WTC11 (cell line): ENCODE measurements around the gene TAAR8. TPM values are rescaled to one million over a fixed set of nuclear protein-coding genes. Genes with fewer than 3 reads are reported as not detected.

ENCODE experiments used
- ATAC-seq: fragments of 200-7000 bp; cut with Tn5 transposase; 2 replicates; pipeline ENCODE4 v1.10.0; 2021; ENCODE audit warnings: mild to moderate bottlenecking, moderate library complexity
- CTCF ChIA-PET: fragments of 300-600 bp; sonication (Branson Sonifier 250); formaldehyde crosslinking; loops from one replicate; lab custom pipeline; 2021; ENCODE audit warnings: antibody characterized with exemption; lab: Charles Lee
- POLR2A ChIA-PET: fragments of 350-600 bp; sonication (Branson Sonifier 250); formaldehyde crosslinking; loops from one replicate; lab custom pipeline; 2021; ENCODE audit warnings: antibody characterized with exemption; lab: Charles Lee
- DNase-seq: peaks from one replicate; pipeline ENCODE4 v3.0.0; 2021; ENCODE audit warnings: low spot score
- H3K27ac Mint-ChIP-seq: 2 replicates; pipeline ENCODE4 v1.8.0; 2021; ENCODE audit warnings: mixed read lengths
- H3K27me3 Mint-ChIP-seq: 2 replicates; pipeline ENCODE4 v1.8.0; 2021; ENCODE audit warnings: low read depth, mild to moderate bottlenecking, moderate library complexity, mixed read lengths
- H3K36me3 Mint-ChIP-seq: 2 replicates; pipeline ENCODE4 v1.8.0; 2021; ENCODE audit warnings: mixed read lengths
- H3K4me1 Mint-ChIP-seq: 2 replicates; pipeline ENCODE4 v1.8.0; 2022; ENCODE audit warnings: mixed read lengths
- H3K4me3 Mint-ChIP-seq: 2 replicates; pipeline ENCODE4 v1.8.0; 2021; ENCODE audit warnings: mild to moderate bottlenecking, moderate library complexity, mixed read lengths
- H3K9me3 Mint-ChIP-seq: 2 replicates; pipeline ENCODE4 v1.8.0; 2021; ENCODE audit warnings: mixed read lengths
- ELF4 ChIP-seq: sonication (generic); formaldehyde crosslinking; IDR thresholded peaks from 2 replicates; pipeline ENCODE4 v1.8.1; 2022; ENCODE audit warnings: low read depth, mild to moderate bottlenecking, moderate library complexity, missing genetic modification reagents
- FOXP1 ChIP-seq: sonication (generic); formaldehyde crosslinking; IDR thresholded peaks from 2 replicates; pipeline ENCODE4 v1.8.0; 2022; ENCODE audit warnings: missing genetic modification reagents, mild to moderate bottlenecking, moderate library complexity, borderline replicate concordance
- IRF2 ChIP-seq: sonication (generic); formaldehyde crosslinking; IDR thresholded peaks from 2 replicates; pipeline ENCODE4 v1.8.0; 2022; ENCODE audit warnings: low read depth, missing genetic modification reagents, borderline replicate concordance
- JAZF1 ChIP-seq: fragments of 250-450 bp; sonication (Bioruptor Pico); IDR thresholded peaks from 2 replicates; pipeline ENCODE4 v1.9.0; 2021; ENCODE audit warnings: moderate library complexity, mild to moderate bottlenecking, inconsistent platforms
- KAT7 ChIP-seq: sonication (generic); formaldehyde crosslinking; IDR thresholded peaks from 2 replicates; pipeline ENCODE4 v1.8.1; 2023; ENCODE audit warnings: missing genetic modification reagents, mild to moderate bottlenecking, borderline replicate concordance
- NFATC4 ChIP-seq: fragments of 250-450 bp; sonication (Bioruptor Pico); IDR thresholded peaks from 2 replicates; pipeline ENCODE4 v1.9.0; 2021; ENCODE audit warnings: mild to moderate bottlenecking
- NR2C2 ChIP-seq: sonication (generic); formaldehyde crosslinking; IDR thresholded peaks from 2 replicates; pipeline ENCODE4 v1.8.0; 2022; ENCODE audit warnings: mild to moderate bottlenecking, missing genetic modification reagents
- OVOL2 ChIP-seq: fragments of 250-450 bp; sonication (Bioruptor Pico); IDR thresholded peaks from 2 replicates; pipeline ENCODE4 v1.9.0; 2021; ENCODE audit warnings: mild to moderate bottlenecking, borderline replicate concordance
- SMAD3 ChIP-seq: sonication (generic); formaldehyde crosslinking; IDR thresholded peaks from 2 replicates; pipeline ENCODE4 v1.8.0; 2022; ENCODE audit warnings: missing genetic modification reagents, mild to moderate bottlenecking, borderline replicate concordance
- ZBTB21 ChIP-seq: sonication (generic); formaldehyde crosslinking; IDR thresholded peaks from 2 replicates; pipeline ENCODE4 v1.8.1; 2023; ENCODE audit warnings: mild to moderate bottlenecking, missing genetic modification reagents, borderline replicate concordance
- ZNF263 ChIP-seq: sonication (generic); formaldehyde crosslinking; IDR thresholded peaks from 2 replicates; pipeline ENCODE4 v1.8.1; 2022; ENCODE audit warnings: low read depth, mild to moderate bottlenecking, moderate library complexity, missing genetic modification reagents
- total RNA-seq: library from RNA; stranded (reverse); gene quantifications from 3 replicates; pipeline ENCODE4 v1.2.3, GENCODE V29; 2021
- TF ChIP-seq, protein P1 (sequence below): fragments of 250-450 bp; sonication (Bioruptor Pico); IDR thresholded peaks from 2 replicates; pipeline ENCODE4 v1.9.0; 2021; ENCODE audit warnings: moderate library complexity, mild to moderate bottlenecking, inconsistent platforms, borderline replicate concordance
- TF ChIP-seq, protein P2 (sequence below): sonication (generic); formaldehyde crosslinking; conservative IDR thresholded peaks from 2 replicates; pipeline ENCODE4 v1.8.1; 2023; ENCODE audit warnings: mild to moderate bottlenecking, low read depth, missing genetic modification reagents, moderate library complexity
- TF ChIP-seq, protein P3 (sequence below): sonication (generic); formaldehyde crosslinking; IDR thresholded peaks from 2 replicates; pipeline ENCODE4 v1.8.1; 2022; ENCODE audit warnings: missing genetic modification reagents, borderline replicate concordance
- TF ChIP-seq, protein P4 (sequence below): sonication (generic); formaldehyde crosslinking; IDR thresholded peaks from 2 replicates; pipeline ENCODE4 v1.8.1; 2022; ENCODE audit warnings: mild to moderate bottlenecking, moderate library complexity, missing genetic modification reagents
- TF ChIP-seq, protein P5 (sequence below): sonication (generic); formaldehyde crosslinking; IDR thresholded peaks from 2 replicates; pipeline ENCODE4 v1.8.1; 2023; ENCODE audit warnings: mild to moderate bottlenecking, missing genetic modification reagents
- TF ChIP-seq, protein P6 (sequence below): sonication (generic); formaldehyde crosslinking; IDR thresholded peaks from 2 replicates; pipeline ENCODE4 v1.8.0; 2023; ENCODE audit warnings: mild to moderate bottlenecking, missing genetic modification reagents

Gene TAAR8
- total RNA-seq, 1 experiment from 2014 or later: not detected

DNA sequence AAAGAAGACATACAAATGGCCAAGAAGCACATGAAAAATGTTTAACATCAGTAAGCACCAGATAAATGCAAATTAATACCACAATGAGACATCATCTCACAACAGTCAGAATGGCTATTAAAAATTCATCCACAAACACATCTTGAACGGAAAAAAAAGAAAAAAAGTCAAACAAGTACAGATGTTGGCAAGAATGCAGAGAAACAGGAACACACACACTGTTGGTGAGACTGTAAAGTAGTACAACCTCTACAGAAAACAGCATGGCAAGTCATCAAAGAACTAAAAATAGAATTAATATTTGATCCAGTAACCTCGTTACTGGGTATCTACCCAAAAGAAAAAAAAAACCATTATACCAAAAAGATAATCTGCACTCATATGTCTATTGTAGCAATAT lies 46.0 kb upstream of the TAAR8 start:
- H3K27ac Mint-ChIP-seq: no peak overlapping the region
- no peak overlapping the region for H3K4me3 Mint-ChIP-seq
- no peak for ATAC-seq
- DNase-seq: no peak
- TF ChIP-seq, protein P1, sequence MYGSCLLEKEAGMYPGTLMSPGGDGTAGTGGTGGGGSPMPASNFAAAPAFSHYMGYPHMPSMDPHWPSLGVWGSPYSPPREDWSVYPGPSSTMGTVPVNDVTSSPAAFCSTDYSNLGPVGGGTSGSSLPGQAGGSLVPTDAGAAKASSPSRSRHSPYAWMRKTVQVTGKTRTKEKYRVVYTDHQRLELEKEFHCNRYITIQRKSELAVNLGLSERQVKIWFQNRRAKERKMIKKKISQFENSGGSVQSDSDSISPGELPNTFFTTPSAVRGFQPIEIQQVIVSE (CRISPR knock-in tag): no peak
- TF ChIP-seq NFATC4 (CRISPR knock-in tag) (no peak), ZBTB21 (CRISPR knock-in tag) (no peak), KAT7 (CRISPR knock-in tag) (no peak), JAZF1 (CRISPR knock-in tag) (no peak), OVOL2 (no peak), NR2C2 (CRISPR knock-in tag) (no peak), IRF2 (CRISPR knock-in tag) (no peak), ELF4 (no peak), SMAD3 (CRISPR knock-in tag) (no peak), ZNF263 (no peak), FOXP1 (CRISPR knock-in tag) (no peak)
- TF ChIP-seq, protein P2, sequence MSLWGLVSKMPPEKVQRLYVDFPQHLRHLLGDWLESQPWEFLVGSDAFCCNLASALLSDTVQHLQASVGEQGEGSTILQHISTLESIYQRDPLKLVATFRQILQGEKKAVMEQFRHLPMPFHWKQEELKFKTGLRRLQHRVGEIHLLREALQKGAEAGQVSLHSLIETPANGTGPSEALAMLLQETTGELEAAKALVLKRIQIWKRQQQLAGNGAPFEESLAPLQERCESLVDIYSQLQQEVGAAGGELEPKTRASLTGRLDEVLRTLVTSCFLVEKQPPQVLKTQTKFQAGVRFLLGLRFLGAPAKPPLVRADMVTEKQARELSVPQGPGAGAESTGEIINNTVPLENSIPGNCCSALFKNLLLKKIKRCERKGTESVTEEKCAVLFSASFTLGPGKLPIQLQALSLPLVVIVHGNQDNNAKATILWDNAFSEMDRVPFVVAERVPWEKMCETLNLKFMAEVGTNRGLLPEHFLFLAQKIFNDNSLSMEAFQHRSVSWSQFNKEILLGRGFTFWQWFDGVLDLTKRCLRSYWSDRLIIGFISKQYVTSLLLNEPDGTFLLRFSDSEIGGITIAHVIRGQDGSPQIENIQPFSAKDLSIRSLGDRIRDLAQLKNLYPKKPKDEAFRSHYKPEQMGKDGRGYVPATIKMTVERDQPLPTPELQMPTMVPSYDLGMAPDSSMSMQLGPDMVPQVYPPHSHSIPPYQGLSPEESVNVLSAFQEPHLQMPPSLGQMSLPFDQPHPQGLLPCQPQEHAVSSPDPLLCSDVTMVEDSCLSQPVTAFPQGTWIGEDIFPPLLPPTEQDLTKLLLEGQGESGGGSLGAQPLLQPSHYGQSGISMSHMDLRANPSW: no peak
- TF ChIP-seq, protein P3, sequence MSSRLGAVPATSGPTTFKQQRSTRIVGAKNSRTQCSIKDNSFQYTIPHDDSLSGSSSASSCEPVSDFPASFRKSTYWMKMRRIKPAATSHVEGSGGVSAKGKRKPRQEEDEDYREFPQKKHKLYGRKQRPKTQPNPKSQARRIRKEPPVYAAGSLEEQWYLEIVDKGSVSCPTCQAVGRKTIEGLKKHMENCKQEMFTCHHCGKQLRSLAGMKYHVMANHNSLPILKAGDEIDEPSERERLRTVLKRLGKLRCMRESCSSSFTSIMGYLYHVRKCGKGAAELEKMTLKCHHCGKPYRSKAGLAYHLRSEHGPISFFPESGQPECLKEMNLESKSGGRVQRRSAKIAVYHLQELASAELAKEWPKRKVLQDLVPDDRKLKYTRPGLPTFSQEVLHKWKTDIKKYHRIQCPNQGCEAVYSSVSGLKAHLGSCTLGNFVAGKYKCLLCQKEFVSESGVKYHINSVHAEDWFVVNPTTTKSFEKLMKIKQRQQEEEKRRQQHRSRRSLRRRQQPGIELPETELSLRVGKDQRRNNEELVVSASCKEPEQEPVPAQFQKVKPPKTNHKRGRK (CRISPR knock-in tag): no peak
- TF ChIP-seq, protein P4, sequence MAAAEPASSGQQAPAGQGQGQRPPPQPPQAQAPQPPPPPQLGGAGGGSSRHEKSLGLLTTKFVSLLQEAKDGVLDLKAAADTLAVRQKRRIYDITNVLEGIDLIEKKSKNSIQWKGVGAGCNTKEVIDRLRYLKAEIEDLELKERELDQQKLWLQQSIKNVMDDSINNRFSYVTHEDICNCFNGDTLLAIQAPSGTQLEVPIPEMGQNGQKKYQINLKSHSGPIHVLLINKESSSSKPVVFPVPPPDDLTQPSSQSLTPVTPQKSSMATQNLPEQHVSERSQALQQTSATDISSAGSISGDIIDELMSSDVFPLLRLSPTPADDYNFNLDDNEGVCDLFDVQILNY: no peak
- TF ChIP-seq, protein P5, sequence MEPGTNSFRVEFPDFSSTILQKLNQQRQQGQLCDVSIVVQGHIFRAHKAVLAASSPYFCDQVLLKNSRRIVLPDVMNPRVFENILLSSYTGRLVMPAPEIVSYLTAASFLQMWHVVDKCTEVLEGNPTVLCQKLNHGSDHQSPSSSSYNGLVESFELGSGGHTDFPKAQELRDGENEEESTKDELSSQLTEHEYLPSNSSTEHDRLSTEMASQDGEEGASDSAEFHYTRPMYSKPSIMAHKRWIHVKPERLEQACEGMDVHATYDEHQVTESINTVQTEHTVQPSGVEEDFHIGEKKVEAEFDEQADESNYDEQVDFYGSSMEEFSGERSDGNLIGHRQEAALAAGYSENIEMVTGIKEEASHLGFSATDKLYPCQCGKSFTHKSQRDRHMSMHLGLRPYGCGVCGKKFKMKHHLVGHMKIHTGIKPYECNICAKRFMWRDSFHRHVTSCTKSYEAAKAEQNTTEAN: no peak
- TF ChIP-seq, protein P6, sequence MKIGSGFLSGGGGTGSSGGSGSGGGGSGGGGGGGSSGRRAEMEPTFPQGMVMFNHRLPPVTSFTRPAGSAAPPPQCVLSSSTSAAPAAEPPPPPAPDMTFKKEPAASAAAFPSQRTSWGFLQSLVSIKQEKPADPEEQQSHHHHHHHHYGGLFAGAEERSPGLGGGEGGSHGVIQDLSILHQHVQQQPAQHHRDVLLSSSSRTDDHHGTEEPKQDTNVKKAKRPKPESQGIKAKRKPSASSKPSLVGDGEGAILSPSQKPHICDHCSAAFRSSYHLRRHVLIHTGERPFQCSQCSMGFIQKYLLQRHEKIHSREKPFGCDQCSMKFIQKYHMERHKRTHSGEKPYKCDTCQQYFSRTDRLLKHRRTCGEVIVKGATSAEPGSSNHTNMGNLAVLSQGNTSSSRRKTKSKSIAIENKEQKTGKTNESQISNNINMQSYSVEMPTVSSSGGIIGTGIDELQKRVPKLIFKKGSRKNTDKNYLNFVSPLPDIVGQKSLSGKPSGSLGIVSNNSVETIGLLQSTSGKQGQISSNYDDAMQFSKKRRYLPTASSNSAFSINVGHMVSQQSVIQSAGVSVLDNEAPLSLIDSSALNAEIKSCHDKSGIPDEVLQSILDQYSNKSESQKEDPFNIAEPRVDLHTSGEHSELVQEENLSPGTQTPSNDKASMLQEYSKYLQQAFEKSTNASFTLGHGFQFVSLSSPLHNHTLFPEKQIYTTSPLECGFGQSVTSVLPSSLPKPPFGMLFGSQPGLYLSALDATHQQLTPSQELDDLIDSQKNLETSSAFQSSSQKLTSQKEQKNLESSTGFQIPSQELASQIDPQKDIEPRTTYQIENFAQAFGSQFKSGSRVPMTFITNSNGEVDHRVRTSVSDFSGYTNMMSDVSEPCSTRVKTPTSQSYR (CRISPR knock-in tag): no peak
- TF ChIP-seq, all 79 proteins: peak for 0
- POLR2A ChIA-PET: no interaction called here
- CTCF ChIA-PET: no interaction called here
- no peaks in the 10 kb centered on the region for H3K9me3 Mint-ChIP-seq
- H3K27me3 Mint-ChIP-seq: no peaks in the 10 kb centered on the region
- H3K4me1 Mint-ChIP-seq: peaks cover 18% of the 10 kb centered on the region
- H3K36me3 Mint-ChIP-seq: peaks cover 15% of the 10 kb centered on the region
